ENCODE measurements around the gene TGM5. TPM values are rescaled to one million over a fixed set of nuclear protein-coding genes. Genes with fewer than 3 reads are reported as not detected.

The TGM5 gene
- total and polyA plus RNA-seq, 2 donors (not counting 3 experiments of a cell fraction or from before 2014, with no cell fraction given) = not detected

GRCh38 chr15:43302205-43302817 is 35.6 kb upstream of the TGM5 start, which contains the start of gene TGM7:
TSS of gene TGM7 (minus strand) at chr15:43302255.
- no peak for DNase-seq (ENCODE audit: low read depth, low spot score)
- no peak within 1 kb of the TSS for H3K4me2 ChIP-seq (ENCODE audit: insufficient read depth, low read length)
- no peaks in the 10 kb centered on the region for H3K4me1 ChIP-seq (ENCODE audit: control insufficient read depth, extremely low read depth, insufficient read depth, low read length)
- TF ChIP-seq POLR2AphosphoS5 (IDR thresholded peaks at IDR 0.05; ENCODE audit: insufficient read depth, low read depth, low read length) (no peak), POLR2A (IDR thresholded peaks at IDR 0.05; ENCODE audit: low read depth, low read length) (no peak), MYC (IDR thresholded peaks at IDR 0.05; ENCODE audit: low read depth, low read length) (no peak), JUN (IDR thresholded peaks at IDR 0.05; ENCODE audit: borderline replicate concordance, insufficient read depth, insufficient read length, low read depth) (no peak), EZH2 (IDR thresholded peaks at IDR 0.05; ENCODE audit: borderline replicate concordance, low read depth, low read length, severe bottlenecking) (no peak), FOS (IDR thresholded peaks at IDR 0.05; ENCODE audit: borderline replicate concordance, insufficient read depth, low read length) (no peak), CTCF (IDR thresholded peaks at IDR 0.05; ENCODE audit: extremely low read depth in 1 of 2, insufficient read depth in 1 of 2, low read depth in 1 of 2, low read length in 2 of 2) (no peak), GATA2 (IDR thresholded peaks at IDR 0.05; ENCODE audit: insufficient read depth, insufficient read length, low read depth, low read length) (no peak)
- TF ChIP-seq, protein P1, sequence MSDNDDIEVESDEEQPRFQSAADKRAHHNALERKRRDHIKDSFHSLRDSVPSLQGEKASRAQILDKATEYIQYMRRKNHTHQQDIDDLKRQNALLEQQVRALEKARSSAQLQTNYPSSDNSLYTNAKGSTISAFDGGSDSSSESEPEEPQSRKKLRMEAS (IDR thresholded peaks at IDR 0.05; ENCODE audit: insufficient read depth, insufficient read length) = no peak
- intact Hi-C loops (cut with micrococcal nuclease) = no loop called here
- no peak for FAIRE-seq
- H3K4me3 ChIP-seq (replicated peaks in 1 of 3; ENCODE audit: insufficient read depth in 1 of 3, low read depth in 1 of 3, low read length in 3 of 3) = no peak within 1 kb of the TSS
- no peak within 1 kb of the TSS for H3K27ac ChIP-seq (ENCODE audit: insufficient read depth, low read depth, low read length)
- dilution Hi-C loops (cut with MboI; ENCODE audit: extremely low pct_ligation_motif_present, low sequenced_read_pairs) = no loop called here
- BruUV-seq (replicated peaks) = no TSS peak
- POLR2A ChIA-PET = no interaction called here
- peaks cover 9 to 20% of the 10 kb centered on the region in 2 experiments for H3K27me3 ChIP-seq (ENCODE audit: control insufficient read depth in 2 of 2, insufficient read depth in 2 of 2, low read length in 2 of 2)
- H3K9ac ChIP-seq (replicated peaks; ENCODE audit: extremely low read depth, insufficient read depth, low read length) = no peak within 1 kb of the TSS
- no peaks in the 10 kb centered on the region for H3K79me2 ChIP-seq (ENCODE audit: control insufficient read depth, insufficient read depth, low read length)
- H2AFZ ChIP-seq (ENCODE audit: low read depth, low read length) = no peak within 1 kb of the TSS
- CTCF ChIA-PET = interaction anchor here (1.2 kb wide), 1 partner anchor 17 kb away, joined by 5 read pairs; no protein-coding TSS in a partner anchor
- no peaks in the 10 kb centered on the region for H3K36me3 ChIP-seq (ENCODE audit: control insufficient read depth in 2 of 2, extremely low read depth in 1 of 2, insufficient read depth in 2 of 2, low read length in 2 of 2)
- H4K20me1 ChIP-seq (replicated peaks; ENCODE audit: control insufficient read depth, extremely low read depth, insufficient read depth, low read length) = no peaks in the 10 kb centered on the region
- no peaks in the 10 kb centered on the region for H3K9me1 ChIP-seq (replicated peaks; ENCODE audit: control insufficient read depth, extremely low read depth, insufficient read depth, low read length)
- no peaks in the 10 kb centered on the region for H3K9me3 ChIP-seq (replicated peaks; ENCODE audit: control insufficient read depth, insufficient read depth, low read length)
